Liver (tissue), 9 donors: Measurements from ENCODE around the gene SCAF1. TPM values are rescaled to one million over a fixed set of nuclear protein-coding genes. Genes with fewer than 3 reads are reported as not detected.
"Not testable (repeated sequence)": the region's sequence is repeated elsewhere in the genome, so short reads cannot be mapped to it uniquely, and the experiment has no call there.

Experiments
- DNase-seq: peaks from one replicate; pipeline ENCODE4 v3.0.0-alpha.2; 2017; ENCODE audit warnings: low spot score
- H3K27ac ChIP-seq, 2 donors: one replicate each; pipeline ENCODE4 v1.7.0; 2013; ENCODE audit warnings: inconsistent platforms in 2 of 2, low read length in 2 of 2, control low read depth in 1 of 2, low read depth in 1 of 2, mild to moderate bottlenecking in 1 of 2
- H3K27me3 ChIP-seq, 4 donors: one replicate each; pipeline versions ENCODE4 v1.6.1 to v1.7.0; 2013; ENCODE audit warnings: low read length in 3 of 4, inconsistent platforms in 1 of 4, mild to moderate bottlenecking in 1 of 4, moderate library complexity in 1 of 4; ENCODE audit not compliant: control insufficient read depth in 4 of 4, insufficient read depth in 4 of 4
- H3K36me3 ChIP-seq, 4 donors: one replicate each; pipeline versions ENCODE4 v1.6.1 to v1.7.0; 2013; ENCODE audit warnings: low read length in 3 of 4, mild to moderate bottlenecking in 3 of 4, low read depth in 1 of 4, moderate library complexity in 1 of 4; ENCODE audit not compliant: control insufficient read depth in 4 of 4, insufficient read depth in 3 of 4
- H3K4me1 ChIP-seq, 4 donors: one replicate each; pipeline versions ENCODE4 v1.6.1 to v1.7.0; 2013; ENCODE audit warnings: low read length in 3 of 4, mild to moderate bottlenecking in 3 of 4, moderate library complexity in 1 of 4; ENCODE audit not compliant: control insufficient read depth in 4 of 4, insufficient read depth in 4 of 4
- H3K4me3 ChIP-seq, 3 donors: one replicate each; pipeline versions ENCODE4 v1.6.1 to v1.7.0; 2013; ENCODE audit warnings: low read length in 3 of 3, control low read depth in 1 of 3, low read depth in 1 of 3, mild to moderate bottlenecking in 1 of 3
- H3K9ac ChIP-seq, 2 donors: one replicate each; pipeline ENCODE4 v1.7.0; 2013; ENCODE audit warnings: low read length in 2 of 2, mild to moderate bottlenecking in 2 of 2, moderate library complexity in 2 of 2, control low read depth in 1 of 2, low read depth in 1 of 2
- H3K9me3 ChIP-seq, 4 donors: one replicate each; pipeline versions ENCODE4 v1.6.1 to v1.7.0; 2013; ENCODE audit warnings: low read length in 3 of 4; ENCODE audit not compliant: control insufficient read depth in 4 of 4
- CTCF ChIP-seq: fragments of 150-350 bp; IDR thresholded peaks from 2 replicates; pipeline ENCODE4 v1.5.1; 2017; ENCODE audit warnings: improper control_type of control experiment, low read depth, low read length; ENCODE audit not compliant: missing input control
- EGR1 ChIP-seq, 2 donors: IDR thresholded peaks; 2 replicates each; pipeline ENCODE4 v1.6.1; 2016 to 2018; ENCODE audit warnings: antibody characterized with exemption in 2 of 2, low read depth in 2 of 2
- FOXA1 ChIP-seq: IDR thresholded peaks from 2 replicates; pipeline ENCODE4 v1.6.1; 2016; ENCODE audit warnings: antibody characterized with exemption
- FOXA2 ChIP-seq: IDR thresholded peaks from 2 replicates; pipeline ENCODE4 v1.6.1; 2016; ENCODE audit warnings: antibody characterized with exemption
- GABPA ChIP-seq, 2 donors: IDR thresholded peaks in 1 of 2; conservative IDR thresholded peaks in 1 of 2; 2 replicates each; pipeline ENCODE4 v1.6.1; 2016; ENCODE audit warnings: antibody characterized with exemption in 2 of 2, mild to moderate bottlenecking in 1 of 2, moderate library complexity in 1 of 2
- HNF4A ChIP-seq, 2 donors: conservative IDR thresholded peaks; 2 replicates each; pipeline ENCODE4 v1.6.1; 2016; ENCODE audit warnings: antibody characterized with exemption in 2 of 2, mild to moderate bottlenecking in 2 of 2
- HNF4G ChIP-seq: IDR thresholded peaks from 2 replicates; pipeline ENCODE4 v1.6.1; 2016; ENCODE audit warnings: antibody characterized with exemption
- NR2F2 ChIP-seq: IDR thresholded peaks from 2 replicates; pipeline ENCODE4 v1.6.1; 2016; ENCODE audit warnings: antibody characterized with exemption
- REST ChIP-seq: IDR thresholded peaks from 2 replicates; pipeline ENCODE4 v1.6.1; 2016; ENCODE audit warnings: antibody characterized with exemption, mild to moderate bottlenecking
- SP1 ChIP-seq: IDR thresholded peaks from 2 replicates; pipeline ENCODE4 v1.6.1; 2018; ENCODE audit warnings: antibody characterized with exemption, mild to moderate bottlenecking
- TAF1 ChIP-seq: conservative IDR thresholded peaks from 2 replicates; pipeline ENCODE4 v1.6.1; 2016; ENCODE audit warnings: antibody characterized with exemption, mild to moderate bottlenecking
- YY1 ChIP-seq: IDR thresholded peaks from 2 replicates; pipeline ENCODE4 v1.6.1; 2016; ENCODE audit warnings: antibody characterized with exemption, mild to moderate bottlenecking
- WGBS: extraction: QIAGEN DNeasy Blood & Tissue Kit; methylation state at CpG from one replicate; pipeline ENCODE4 v1.1.7; 2013; 5-methylcytosine and 5-hydroxymethylcytosine counted together
- polyA plus RNA-seq, 2 donors: library from polyadenylated mRNA; stranded (reverse) in 1 of 2; unstranded in 1 of 2; fragments of 200-250 nt in 1 of 2; fragments of >200 nt in 1 of 2; fragmentation: Nextera tagmentation in 1 of 2; extraction: Ambion mirVana in 1 of 2; gene quantifications; one replicate each; pipeline versions ENCODE4 v1.2.1 to v1.2.3, GENCODE V29; 2013 to 2015
- total RNA-seq, 2 donors: library from RNA; depleted of rRNA; stranded (reverse); fragments of >200 nt; gene quantifications; one replicate each; pipeline ENCODE4 v1.2.3, GENCODE V29; 2014
- donor health status: healthy.
- donor health status: healthy.
- donor health status: healthy.
- donor health status: healthy.
- donor health status: healthy.

Gene SCAF1
- total and polyA plus RNA-seq, 4 donors: 4.6 to 17.6 (median 9.9) TPM

- 83% methylated on average over 19 of the region's 19 CpGs for WGBS
- Histone ChIP-seq H3K9ac (no peak overlapping the region), H3K27ac (no peak overlapping the region)
These were observed 10.3 kb upstream of the SCAF1 start for GRCh38 chr19:49631610-49632192.

GRCh38 chr19:49632576-49632975, 9.4 kb upstream of the SCAF1 start:
- peaks cover 0 to 6% (median 0%) of the 10 kb centered on the region in 4 donors for H3K4me1 ChIP-seq
- no peak overlapping the region for H3K4me3 ChIP-seq
- no peaks in the 10 kb centered on the region for H3K9me3 ChIP-seq
- WGBS: 95% methylated on average over 5 of the region's 5 CpGs
- H3K36me3 ChIP-seq: peaks cover 0 to 3% (median 1%) of the 10 kb centered on the region in 4 donors
- no peak overlapping the region for H3K9ac ChIP-seq
- TF ChIP-seq NR2F2: no peak
- no peak for TF ChIP-seq HNF4G
- TF ChIP-seq CTCF: no peak
- no peak for TF ChIP-seq TAF1
- no peak for TF ChIP-seq HNF4A (conservative IDR thresholded peaks at IDR 0.05)
- no peak for TF ChIP-seq GABPA (IDR thresholded peaks at IDR 0.05 in 1 of 2, conservative IDR thresholded peaks at IDR 0.05 in 1 of 2)
- TF ChIP-seq EGR1 (IDR thresholded peaks at IDR 0.05; ENCODE audit: low read depth in 2 of 2): no peak
- no peak overlapping the region for H3K27ac ChIP-seq
- no peak for DNase-seq
- no peaks in the 10 kb centered on the region for H3K27me3 ChIP-seq

More at GRCh38 chr19:49631610-49632192, 10.3 kb upstream of the SCAF1 start:
- no peaks in the 10 kb centered on the region for H3K27me3 ChIP-seq
- H3K36me3 ChIP-seq: peaks cover 2 to 4% (median 3%) of the 10 kb centered on the region in 4 donors
- no peaks in the 10 kb centered on the region for H3K9me3 ChIP-seq
- TF ChIP-seq EGR1 (IDR thresholded peaks at IDR 0.05; ENCODE audit: low read depth in 2 of 2): no peak
- no peak for TF ChIP-seq REST
- no peak for TF ChIP-seq NR2F2
- no peak for TF ChIP-seq GABPA (IDR thresholded peaks at IDR 0.05 in 1 of 2, conservative IDR thresholded peaks at IDR 0.05 in 1 of 2)
- TF ChIP-seq YY1: no peak
- no peak for TF ChIP-seq FOXA2
- TF ChIP-seq TAF1: no peak
- no peak for TF ChIP-seq SP1
- no peak for TF ChIP-seq HNF4G
- TF ChIP-seq CTCF: no peak
- TF ChIP-seq HNF4A (conservative IDR thresholded peaks at IDR 0.05): no peak
- TF ChIP-seq FOXA1: no peak
- no peak overlapping the region for H3K4me3 ChIP-seq
- no peak for DNase-seq
- H3K4me1 ChIP-seq: peaks cover 0 to 6% (median 0%) of the 10 kb centered on the region in 4 donors

- not testable (repeated sequence) for DNase-seq, H3K36me3 ChIP-seq, H3K4me1 ChIP-seq, H3K9ac ChIP-seq, H3K27ac ChIP-seq, H3K27me3 ChIP-seq, H3K9me3 ChIP-seq, H3K4me3 ChIP-seq
- WGBS: 81% methylated on average over 9 of the region's 9 CpGs
These were observed 8.7 kb upstream of the SCAF1 start for GRCh38 chr19:49633273-49633672.
